NCI-H1092 (cell line): Measurements from ENCODE around the gene ARHGAP12.

Source experiments
- DNase-seq: peaks from one replicate; lab custom pipeline; 2025; lab: John Stamatoyannopoulos, UW

ARHGAP12 gene

DNA sequence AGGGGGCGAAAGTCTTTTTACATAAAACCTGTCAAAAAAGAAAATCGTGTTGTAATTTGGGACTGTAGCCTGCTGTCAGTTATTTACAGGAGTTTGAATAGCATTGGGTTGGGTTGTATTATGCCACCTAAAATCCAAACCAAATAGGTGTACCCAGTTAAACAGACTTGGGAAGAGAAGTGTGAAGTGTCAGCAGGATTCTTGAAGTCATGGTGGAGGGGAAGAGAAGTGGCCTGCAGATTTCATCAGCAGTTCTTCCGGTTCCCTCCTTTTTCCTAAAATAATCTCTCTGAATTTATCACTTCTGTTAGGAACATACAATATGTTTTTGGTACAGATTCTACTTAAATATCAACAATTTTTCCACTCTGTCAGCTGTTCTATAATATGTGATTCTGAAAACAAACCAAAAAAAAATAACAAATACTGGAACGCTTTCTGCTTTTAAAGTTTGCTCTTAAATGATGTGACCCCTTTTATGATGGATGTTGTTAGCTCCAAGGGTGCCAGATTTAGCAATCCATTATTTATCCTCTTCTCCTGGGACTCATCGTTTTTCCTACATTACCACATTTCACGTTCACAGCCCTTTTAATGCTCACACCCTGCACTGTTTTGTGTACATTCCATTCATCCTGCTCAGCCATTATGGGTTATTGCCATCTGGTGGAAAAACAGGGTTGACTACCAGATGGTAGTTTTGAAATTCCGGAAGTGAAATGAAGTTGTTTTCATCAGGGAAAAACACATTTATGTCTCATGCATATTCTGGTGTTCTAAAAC, 18.7 kb upstream of the ARHGAP12 start:
- no peak for DNase-seq

DNA sequence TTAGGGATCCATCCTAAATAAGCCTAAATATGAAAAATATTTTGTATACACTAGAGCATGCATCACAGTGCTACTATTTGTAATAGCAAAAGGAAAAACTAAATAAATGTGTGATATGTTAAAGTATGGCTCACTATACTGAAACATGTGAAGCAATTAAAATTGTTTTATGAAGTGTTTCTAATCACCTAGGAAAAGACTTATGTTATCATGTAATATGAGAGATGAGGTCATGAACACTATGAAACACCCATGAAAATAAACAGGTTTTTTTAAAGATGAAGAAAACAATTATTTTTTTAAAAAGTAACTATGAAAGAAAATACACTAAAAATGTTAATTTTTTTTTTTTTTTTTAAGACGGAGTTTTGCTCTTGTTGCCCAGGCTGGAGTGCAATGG, 16.8 kb upstream of the ARHGAP12 start:
- DNase-seq: no peak

DNA sequence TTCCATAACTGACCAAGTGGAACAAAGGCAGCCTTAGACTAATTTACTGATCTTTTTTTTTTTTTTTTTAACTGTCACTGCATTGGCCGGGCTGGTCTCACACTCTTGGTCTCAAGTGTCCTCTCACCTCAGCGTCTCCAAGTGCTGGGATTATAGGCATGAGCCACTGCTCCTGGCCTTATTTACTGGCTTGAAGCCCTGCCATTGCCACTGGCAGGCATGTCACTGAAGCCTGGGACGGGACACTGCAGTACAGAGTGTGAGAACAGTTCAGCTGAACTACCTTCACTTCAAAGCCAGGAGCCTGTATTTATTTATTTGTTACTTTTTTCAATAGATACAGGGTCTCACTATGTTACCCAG, 15.4 kb upstream of the ARHGAP12 start:
- DNase-seq: no peak

- DNase-seq: no peak
Observed at GRCh38 chr10:31942892-31943291, 14.3 kb upstream of the ARHGAP12 start.

DNA sequence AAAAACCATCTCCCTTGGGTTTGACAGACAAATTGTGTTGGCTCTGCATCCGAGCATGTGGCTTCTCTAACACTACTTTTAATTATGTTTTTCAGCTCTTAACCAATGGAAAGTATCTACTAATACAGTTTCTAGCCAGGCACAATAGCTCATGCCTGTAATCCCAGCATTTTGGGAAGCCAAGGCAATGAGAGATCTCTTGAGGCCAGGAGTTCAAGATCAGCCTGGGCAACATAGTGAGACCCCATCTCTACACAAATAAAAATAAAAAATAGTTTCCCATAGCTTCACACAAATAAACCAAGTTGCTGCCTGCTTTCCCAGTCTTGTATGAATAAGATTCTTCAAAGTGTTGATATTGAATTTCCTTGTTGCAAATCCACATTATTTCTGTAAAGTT, 13.8 kb upstream of the ARHGAP12 start:
- no peak for DNase-seq

DNA sequence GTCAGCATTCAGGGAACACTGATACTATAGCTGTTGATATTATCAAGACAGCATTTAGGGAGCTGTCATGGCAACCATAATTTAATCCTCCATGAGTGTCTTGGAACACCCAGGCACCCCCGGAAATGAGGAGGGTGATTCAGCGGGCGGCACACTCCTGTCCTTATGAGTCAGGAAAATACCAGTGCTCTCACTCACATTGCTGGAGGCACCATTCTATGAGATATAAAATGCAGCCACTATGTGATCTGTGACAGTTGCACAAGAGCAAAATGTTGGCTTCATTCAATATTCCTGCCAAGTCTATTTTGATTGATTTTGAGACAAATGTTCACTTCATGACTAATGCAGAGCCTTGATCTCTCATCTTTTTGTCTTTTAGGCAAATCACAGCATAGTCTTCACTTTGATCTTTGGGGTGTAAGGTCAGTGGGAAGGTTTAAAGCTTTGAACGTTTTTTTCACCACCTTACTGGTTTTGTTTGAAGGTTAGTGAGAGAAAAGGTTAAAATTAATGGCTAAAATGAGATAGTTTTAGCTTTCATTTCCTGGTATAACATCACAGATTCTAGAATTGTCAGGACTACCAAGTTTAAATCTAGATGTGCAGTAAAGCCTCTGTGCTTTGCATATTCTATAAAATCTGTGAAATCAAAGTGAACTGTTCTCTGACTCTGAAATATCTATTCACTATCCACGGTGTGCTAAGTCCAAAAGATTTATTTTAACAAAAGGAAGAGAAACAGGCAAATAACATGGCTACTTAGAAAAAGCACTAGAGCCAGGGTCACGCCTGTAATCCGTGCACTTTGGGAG, 12.4 kb upstream of the ARHGAP12 start:
- no peak for DNase-seq

- no peak for DNase-seq
Observed at GRCh38 chr10:31939797-31940708, 11.4 kb upstream of the ARHGAP12 start.

DNA sequence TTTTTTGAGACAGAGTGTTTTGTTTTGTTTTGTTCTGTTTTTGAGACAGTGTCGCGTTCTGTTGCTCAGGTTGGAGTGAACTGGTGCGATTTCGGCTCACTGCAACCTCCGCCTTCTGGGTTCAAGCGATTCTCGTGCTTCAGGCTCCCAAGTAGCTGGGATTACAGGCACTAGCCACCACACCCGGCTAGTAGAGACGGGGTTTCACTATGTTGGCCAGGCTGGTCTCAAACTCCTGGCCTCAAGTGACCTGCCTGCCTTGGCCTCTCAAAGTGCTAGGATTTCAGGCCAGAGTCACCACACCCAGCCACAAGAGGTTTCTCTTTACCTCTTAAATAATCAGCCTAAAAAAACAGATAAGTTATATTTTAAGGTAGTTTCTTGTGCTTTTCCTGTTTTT, 8.7 kb upstream of the ARHGAP12 start:
- no peak for DNase-seq

GRCh38 chr10:31936933-31937332, 8.3 kb upstream of the ARHGAP12 start:
- DNase-seq: no peak

GRCh38 chr10:31936086-31936485, 7.5 kb upstream of the ARHGAP12 start:
- no peak for DNase-seq

GRCh38 chr10:31935678-31936077, 7.0 kb upstream of the ARHGAP12 start:
- DNase-seq: no peak

GRCh38 chr10:31932838-31933237, 4.2 kb upstream of the ARHGAP12 start:
- no peak for DNase-seq

GRCh38 chr10:31930856-31931255, 2.2 kb upstream of the ARHGAP12 start:
- DNase-seq: no peak

- no peak for DNase-seq
Observed at GRCh38 chr10:31930023-31930751, 1.6 kb upstream of the ARHGAP12 start.

DNA sequence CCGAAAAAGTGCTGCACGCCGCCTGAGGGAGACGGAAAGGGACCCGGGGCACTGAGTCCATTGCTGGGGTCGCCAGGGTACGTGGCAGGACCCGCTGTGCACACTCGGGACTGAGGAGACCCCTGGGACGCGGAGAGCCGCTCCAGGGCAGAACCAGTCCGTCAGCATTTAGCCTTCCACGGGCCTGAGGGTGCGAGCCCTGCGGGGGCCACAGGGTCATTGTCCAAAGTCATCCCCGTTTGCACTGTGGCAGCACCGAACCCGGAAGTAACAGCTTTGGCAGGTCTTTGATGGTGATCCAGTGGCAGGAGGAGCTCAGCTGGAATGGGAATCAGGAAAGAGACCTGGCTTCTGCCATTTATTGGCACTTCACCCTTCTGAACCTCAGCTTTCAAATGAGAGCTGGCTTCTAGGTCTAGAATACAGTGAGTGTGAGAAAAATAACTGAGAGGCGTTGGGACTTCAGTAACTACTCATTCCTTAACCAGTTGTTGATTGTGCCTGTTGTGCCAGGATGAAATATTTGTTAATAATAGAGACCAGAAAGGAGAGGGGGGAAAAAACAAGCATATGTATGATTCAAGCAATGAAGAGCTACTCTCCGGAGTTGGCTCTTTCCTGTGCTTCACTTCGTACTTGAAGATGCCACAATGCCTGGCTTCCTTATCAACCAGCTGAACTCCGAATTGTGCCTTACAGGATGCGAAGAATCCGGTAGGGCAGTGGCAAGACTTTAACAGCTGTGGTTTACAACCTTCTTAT, 811 bp upstream of the ARHGAP12 start:
- peak; percentile 5 for DNase-seq

DNA sequence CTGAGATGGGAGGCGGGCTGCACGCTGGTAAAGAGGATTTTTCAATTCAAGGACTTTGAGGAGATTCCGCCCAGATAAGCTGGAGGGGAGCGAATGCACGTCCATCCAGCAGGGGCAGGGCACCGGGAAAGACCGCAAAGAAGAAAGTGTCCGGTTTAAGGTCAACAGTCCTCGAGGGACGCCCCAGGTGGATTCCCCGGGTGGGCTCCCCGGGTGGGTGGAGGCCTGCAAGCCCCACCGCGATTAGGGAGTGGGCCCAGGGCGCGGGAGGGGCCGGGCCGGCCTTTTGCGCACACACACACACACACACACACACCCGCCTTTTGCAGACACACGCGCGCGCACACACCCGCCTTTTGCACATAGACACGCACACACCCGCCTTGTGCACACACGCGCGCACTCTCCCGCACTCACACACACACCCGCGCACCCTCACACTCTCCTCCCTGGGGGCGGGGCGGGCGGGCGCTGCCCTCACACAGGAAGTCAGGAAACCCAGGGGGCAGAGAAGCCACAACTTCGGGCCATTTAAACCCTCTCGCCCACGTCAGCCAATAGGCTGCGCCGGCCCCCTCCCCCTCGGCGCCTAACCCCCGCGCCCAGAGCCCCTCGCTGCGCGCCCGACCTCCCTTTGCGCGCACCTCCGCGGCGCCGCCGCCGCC, 615 bp downstream of the ARHGAP12 start:
- peak; percentile 31 for DNase-seq

GRCh38 chr10:31927565-31927883, 1.1 kb downstream of the ARHGAP12 start:
- no peak for DNase-seq

GRCh38 chr10:31926765-31927564, 1.7 kb downstream of the ARHGAP12 start:
- DNase-seq: no peak

- DNase-seq: no peak
Observed at GRCh38 chr10:31926160-31926559, 2.5 kb downstream of the ARHGAP12 start.

GRCh38 chr10:31924833-31925232, 3.8 kb downstream of the ARHGAP12 start:
- no peak for DNase-seq
